Measurements from ENCODE around the gene MPO. TPM values are rescaled to one million over a fixed set of nuclear protein-coding genes. Genes with fewer than 3 reads are reported as not detected.

MPO gene
- polyA plus RNA-seq, 3 donors, result 3.2 to 7.0 (median 5.0) TPM

Other genes with a start within 250 kb of the MPO start
- 10 to 100 TPM; 64.4 to 86.1 (median 82.9) TPM for gene DYNLL2, start 197.5 kb downstream of the MPO start, polyA plus RNA-seq (ENCODE audit: insufficient read length in 3 of 3)
- under 1 TPM in 2 of 3 donors, not detected in 1; 0.03 to 0.11 TPM for gene OR4D1, start 132.6 kb downstream of the MPO start, polyA plus RNA-seq (ENCODE audit: insufficient read length in 3 of 3)
- gene OR4D2, start 114.0 kb downstream of the MPO start, polyA plus RNA-seq (ENCODE audit: insufficient read length in 3 of 3), result not detected
- gene EPX, start 88.2 kb downstream of the MPO start, polyA plus RNA-seq (ENCODE audit: insufficient read length in 3 of 3), result under 1 TPM; 0.68 to 0.95 (median 0.89) TPM
- gene MKS1, start 61.7 kb downstream of the MPO start, polyA plus RNA-seq (ENCODE audit: insufficient read length in 3 of 3), result 10 to 100 TPM; 41.3 to 53.8 (median 43.0) TPM
- gene LPO, start 42.4 kb downstream of the MPO start, polyA plus RNA-seq (ENCODE audit: insufficient read length in 3 of 3), result under 1 TPM; 0.14 to 0.22 (median 0.18) TPM
- gene TSPOAP1, start 47.9 kb upstream of the MPO start, polyA plus RNA-seq (ENCODE audit: insufficient read length in 3 of 3), result 10 to 100 TPM; 46.5 to 78.4 (median 52.6) TPM
- 100 to 1,000 TPM; 120 to 143 (median 142) TPM for gene SUPT4H1, start 71.3 kb upstream of the MPO start, polyA plus RNA-seq (ENCODE audit: insufficient read length in 3 of 3)
- gene RNF43, start 136.6 kb upstream of the MPO start, polyA plus RNA-seq (ENCODE audit: insufficient read length in 3 of 3), result 10 to 100 TPM in 2 of 3 donors, 1 to 10 TPM in 1; 8.9 to 16.0 (median 13.6) TPM
- gene HSF5, start 207.5 kb upstream of the MPO start, polyA plus RNA-seq (ENCODE audit: insufficient read length in 3 of 3), result under 1 TPM; 0.37 to 0.50 (median 0.41) TPM
- gene MTMR4, start 233.7 kb upstream of the MPO start, polyA plus RNA-seq (ENCODE audit: insufficient read length in 3 of 3), result 10 to 100 TPM; 50.4 to 70.4 (median 59.6) TPM

Measured in renal cortex interstitium (tissue), 3 donors.